Measurements from ENCODE around the gene OVCA2.

- TF ChIP-seq CTCF (IDR thresholded peaks at IDR 0.05) (peak in 2 of 6 experiments; percentile 23 to 46), EP300 (IDR thresholded peaks at IDR 0.05) (no peak)
These were observed 49.1 kb downstream of the OVCA2 start for GRCh38 chr17:2090804-2091534.

Data from upper lobe of left lung (tissue), 4 donors.